Measurements from ENCODE around the gene FLCN.

DNA sequence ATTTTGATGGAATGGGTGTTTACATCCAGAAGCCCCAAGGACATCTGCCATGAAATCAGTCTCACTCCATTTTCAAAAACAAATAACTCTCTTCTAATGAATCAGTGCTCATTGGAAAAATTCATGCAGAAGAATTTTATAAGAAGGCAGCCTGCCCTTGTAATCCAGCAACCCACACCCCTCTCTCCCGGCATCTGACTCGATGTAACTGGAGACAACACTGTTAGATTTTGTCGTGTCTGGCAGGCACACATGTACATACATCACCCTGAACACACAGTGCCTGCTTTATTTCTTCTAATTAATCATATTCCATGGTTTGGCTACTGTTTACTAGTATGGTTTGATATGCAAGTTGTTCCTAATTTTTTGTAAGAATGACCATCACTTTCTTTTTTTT is 19.0 kb downstream of the FLCN start:
- TF ChIP-seq GABPA (IDR thresholded peaks at IDR 0.05; ENCODE audit: low read depth) (no peak), NR2C2 (IDR thresholded peaks at IDR 0.05; ENCODE audit: borderline replicate concordance, control insufficient read depth, insufficient read length, low read depth) (no peak), ZNF24 (IDR thresholded peaks at IDR 0.05) (no peak), ZBTB11 (CRISPR knock-in tag; IDR thresholded peaks at IDR 0.05) (no peak), CTCF (IDR thresholded peaks at IDR 0.05 in 2 of 3, conservative IDR thresholded peaks at IDR 0.05 in 1 of 3; ENCODE audit: control insufficient read depth in 2 of 3, extremely low read depth in 1 of 3, insufficient read depth in 1 of 3, low read depth in 3 of 3, low read length in 3 of 3) (no peak), CEBPB (IDR thresholded peaks at IDR 0.05; ENCODE audit: borderline replicate concordance in 1 of 2, low read depth in 2 of 2, low read length in 2 of 2) (no peak), IKZF2 (IDR thresholded peaks at IDR 0.05) (no peak)
- TF ChIP-seq, protein P1, sequence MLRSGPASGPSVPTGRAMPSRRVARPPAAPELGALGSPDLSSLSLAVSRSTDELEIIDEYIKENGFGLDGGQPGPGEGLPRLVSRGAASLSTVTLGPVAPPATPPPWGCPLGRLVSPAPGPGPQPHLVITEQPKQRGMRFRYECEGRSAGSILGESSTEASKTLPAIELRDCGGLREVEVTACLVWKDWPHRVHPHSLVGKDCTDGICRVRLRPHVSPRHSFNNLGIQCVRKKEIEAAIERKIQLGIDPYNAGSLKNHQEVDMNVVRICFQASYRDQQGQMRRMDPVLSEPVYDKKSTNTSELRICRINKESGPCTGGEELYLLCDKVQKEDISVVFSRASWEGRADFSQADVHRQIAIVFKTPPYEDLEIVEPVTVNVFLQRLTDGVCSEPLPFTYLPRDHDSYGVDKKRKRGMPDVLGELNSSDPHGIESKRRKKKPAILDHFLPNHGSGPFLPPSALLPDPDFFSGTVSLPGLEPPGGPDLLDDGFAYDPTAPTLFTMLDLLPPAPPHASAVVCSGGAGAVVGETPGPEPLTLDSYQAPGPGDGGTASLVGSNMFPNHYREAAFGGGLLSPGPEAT (IDR thresholded peaks at IDR 0.05; ENCODE audit: low read depth): no peak
